ENCODE data around the gene DCC.

DNA sequence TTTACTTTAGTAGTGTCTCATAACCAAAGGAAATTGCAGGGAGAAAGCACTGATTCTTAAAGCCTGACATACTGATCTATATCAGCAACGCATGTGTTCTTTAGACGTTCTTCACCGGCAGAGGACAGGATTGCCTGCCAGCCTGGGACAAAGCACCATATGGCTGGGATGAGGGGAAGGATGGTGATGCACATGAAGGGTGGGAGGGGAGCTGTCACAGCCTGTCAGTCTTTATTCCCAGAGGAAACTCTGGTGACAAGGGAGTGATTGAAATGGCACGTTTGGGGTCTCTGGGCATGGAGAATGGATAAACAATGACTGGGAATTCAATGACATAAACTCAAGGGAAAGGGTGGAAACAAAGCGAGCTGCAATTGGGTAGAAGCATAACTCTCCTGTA, 808.1 kb downstream of the DCC start:
- TF ChIP-seq POLR2AphosphoS5 (IDR thresholded peaks at IDR 0.05), result no peak
- TF ChIP-seq, protein P1, sequence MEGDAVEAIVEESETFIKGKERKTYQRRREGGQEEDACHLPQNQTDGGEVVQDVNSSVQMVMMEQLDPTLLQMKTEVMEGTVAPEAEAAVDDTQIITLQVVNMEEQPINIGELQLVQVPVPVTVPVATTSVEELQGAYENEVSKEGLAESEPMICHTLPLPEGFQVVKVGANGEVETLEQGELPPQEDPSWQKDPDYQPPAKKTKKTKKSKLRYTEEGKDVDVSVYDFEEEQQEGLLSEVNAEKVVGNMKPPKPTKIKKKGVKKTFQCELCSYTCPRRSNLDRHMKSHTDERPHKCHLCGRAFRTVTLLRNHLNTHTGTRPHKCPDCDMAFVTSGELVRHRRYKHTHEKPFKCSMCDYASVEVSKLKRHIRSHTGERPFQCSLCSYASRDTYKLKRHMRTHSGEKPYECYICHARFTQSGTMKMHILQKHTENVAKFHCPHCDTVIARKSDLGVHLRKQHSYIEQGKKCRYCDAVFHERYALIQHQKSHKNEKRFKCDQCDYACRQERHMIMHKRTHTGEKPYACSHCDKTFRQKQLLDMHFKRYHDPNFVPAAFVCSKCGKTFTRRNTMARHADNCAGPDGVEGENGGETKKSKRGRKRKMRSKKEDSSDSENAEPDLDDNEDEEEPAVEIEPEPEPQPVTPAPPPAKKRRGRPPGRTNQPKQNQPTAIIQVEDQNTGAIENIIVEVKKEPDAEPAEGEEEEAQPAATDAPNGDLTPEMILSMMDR (IDR thresholded peaks at IDR 0.05), result no peak
